TTC549 (cell line): Measurements from ENCODE around the gene COTL1.
"Not testable (repeated sequence)": the region's sequence is repeated elsewhere in the genome, so short reads cannot be mapped to it uniquely, and the experiment has no call there.

Experiments used
- FAIRE-seq: peaks from 2 replicates; lab custom pipeline; 2012; peaks lifted over from hg19 to GRCh38; lab: Jason Lieb, UNC

The COTL1 gene

GRCh38 chr16:84527532-84528269, 90.2 kb downstream of the COTL1 start:
- no peak for FAIRE-seq

DNA sequence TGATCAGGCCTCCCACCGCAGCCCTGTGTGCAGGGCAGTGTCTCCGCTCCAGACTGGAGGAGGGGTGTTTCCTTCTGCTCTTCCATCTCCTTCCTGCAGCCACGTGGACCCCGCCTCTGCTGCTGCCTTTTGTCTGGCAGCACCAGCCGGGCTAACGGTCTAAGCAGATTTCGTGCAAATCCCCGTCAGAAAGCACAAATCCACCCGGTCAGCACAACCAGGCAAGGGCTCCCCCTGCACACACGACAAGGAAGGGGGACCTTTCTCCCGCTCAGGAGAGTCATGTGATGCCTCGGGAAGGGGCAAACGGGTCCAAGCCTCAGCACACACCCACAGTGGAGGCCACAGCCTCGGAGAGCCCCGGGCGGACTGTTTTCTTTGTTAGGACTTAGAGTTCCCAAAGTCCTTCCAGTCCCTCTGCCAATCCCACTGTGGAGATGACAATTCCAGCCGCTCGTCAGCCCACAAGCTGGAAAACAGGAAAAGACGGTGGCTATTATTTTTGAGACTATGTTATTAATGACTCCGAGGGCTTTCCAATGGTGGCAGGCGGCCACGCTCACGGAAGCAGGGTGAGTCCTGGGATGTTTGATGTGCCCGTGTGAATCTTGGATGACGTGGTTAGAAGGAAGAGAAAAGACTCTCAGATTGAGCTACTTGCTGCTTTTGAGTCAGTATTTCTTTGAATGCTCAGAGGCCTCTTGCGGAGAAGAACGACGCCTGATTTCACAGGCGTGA, 90.9 kb downstream of the COTL1 start:
- no peak for FAIRE-seq

- FAIRE-seq = not testable (repeated sequence)
Measured at GRCh38 chr16:84524941-84525581, 92.8 kb downstream of the COTL1 start.

GRCh38 chr16:84524346-84524920, 93.4 kb downstream of the COTL1 start:
- FAIRE-seq = no peak

GRCh38 chr16:84521497-84521770, 96.4 kb downstream of the COTL1 start:
- no peak for FAIRE-seq

DNA sequence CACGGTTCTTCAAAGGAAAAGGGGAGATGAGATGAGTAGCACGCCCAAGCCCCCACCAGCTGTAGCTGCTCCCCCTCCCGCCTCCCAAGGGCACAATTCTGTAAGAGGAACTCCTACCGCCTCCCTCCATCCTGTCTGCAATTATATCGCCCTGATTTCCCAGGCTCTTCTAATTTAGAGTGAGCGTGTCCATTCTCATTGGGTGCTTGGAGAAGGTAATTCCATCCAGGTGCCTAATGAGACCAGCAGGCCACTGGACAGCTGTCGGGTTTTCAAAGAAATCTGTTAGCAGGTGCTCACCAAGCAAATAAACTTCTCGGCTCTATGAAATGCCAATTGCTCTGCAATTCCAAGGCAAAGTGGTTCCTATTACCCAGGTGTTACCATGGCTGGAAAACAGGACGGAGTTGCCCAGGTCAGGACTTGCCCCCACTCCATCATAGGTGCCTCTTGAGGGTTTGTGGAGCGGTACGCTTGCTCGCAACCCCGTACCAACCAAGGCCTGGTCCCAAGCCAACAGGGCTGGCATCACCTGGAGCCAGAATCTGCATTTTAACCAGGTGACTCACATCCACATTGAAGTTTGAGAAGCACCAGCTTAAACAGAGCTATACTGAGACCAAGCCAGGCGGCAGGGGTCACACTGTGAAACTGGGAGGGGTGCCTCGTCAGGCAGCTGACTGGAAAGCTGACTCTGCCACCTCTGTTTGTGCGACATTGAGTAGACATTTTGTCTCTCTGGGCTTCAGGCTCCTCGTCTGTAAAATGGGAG, 97.0 kb downstream of the COTL1 start:
- no peak for FAIRE-seq

GRCh38 chr16:84519855-84520254, 98.0 kb downstream of the COTL1 start:
- FAIRE-seq = no peak

DNA sequence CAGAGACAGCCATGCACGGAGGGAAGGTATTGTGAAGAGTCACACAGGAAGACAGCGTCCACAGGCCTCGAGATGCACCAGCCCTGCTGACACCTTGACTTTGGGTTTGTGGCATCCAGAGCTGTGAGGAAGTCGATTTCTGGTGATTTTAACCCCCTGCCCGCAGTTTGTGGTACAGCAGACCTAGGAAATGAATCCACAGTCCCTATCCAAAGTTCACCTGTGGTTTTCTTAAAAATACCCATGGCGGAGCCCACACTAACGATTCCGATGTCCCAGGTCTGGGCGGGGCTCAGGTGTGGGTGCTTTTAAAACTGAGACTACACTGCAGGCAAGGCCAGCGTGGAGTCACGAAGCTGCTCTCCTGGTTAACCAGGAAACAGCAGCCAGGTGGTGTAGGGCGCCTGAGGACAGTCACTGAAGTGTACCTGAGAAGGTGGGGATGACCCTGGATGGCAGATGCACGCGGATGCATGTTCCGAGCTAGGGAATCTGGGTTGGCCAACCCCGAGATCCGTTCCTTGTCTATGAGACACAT, 99.0 kb downstream of the COTL1 start:
- FAIRE-seq = no peak

- FAIRE-seq = not testable (repeated sequence)
Measured at GRCh38 chr16:84518220-84518619, 99.7 kb downstream of the COTL1 start.

DNA sequence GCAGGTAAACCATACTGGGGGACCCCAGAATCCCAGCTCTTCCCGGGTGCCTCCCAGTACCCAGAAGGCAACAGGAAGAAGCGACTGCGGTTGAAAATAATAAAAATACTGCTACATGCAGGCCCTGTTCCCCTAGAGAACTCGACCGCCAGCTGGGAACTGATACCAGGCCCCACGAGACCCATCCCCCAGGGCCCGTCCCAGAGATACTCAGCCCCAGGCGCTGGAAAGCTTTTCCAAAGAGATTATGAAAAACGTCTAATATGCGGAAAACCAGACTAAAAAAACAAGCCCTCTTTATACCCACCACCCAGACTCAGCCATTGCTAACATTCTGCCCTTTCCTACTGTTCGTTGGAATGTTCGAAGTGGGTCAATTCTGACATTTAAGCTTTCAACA, 100.5 kb downstream of the COTL1 start:
- FAIRE-seq = no peak
